ENCODE data around the gene GAB2.

GRCh38 chr11:78241475-78241874 is 176.1 kb downstream of the GAB2 start:
- TF ChIP-seq CTCF (conservative IDR thresholded peaks at IDR 0.05), result no peak
- TF ChIP-seq ZFX (IDR thresholded peaks at IDR 0.05), result no peak
